ENCODE data around the gene TP53BP2. TPM values are rescaled to one million over a fixed set of nuclear protein-coding genes. Genes with fewer than 3 reads are reported as not detected.
A peak's percentile ranks its signal among the peaks of the same experiment; 100 is the strongest.
"Not testable (repeated sequence)": the region's sequence is repeated elsewhere in the genome, so short reads cannot be mapped to it uniquely, and the experiment has no call there.

TP53BP2 gene
- total and polyA plus RNA-seq, 2 experiments from 2014 or later = 31.6 to 57.8 TPM

GRCh38 chr1:223738465-223739365 lies 107.0 kb downstream of the TP53BP2 start:
- DNase-seq (ENCODE audit: low spot score) = peak; percentile 80
- Histone ChIP-seq H3K27me3 (no peaks in the 10 kb centered on the region), H2AFZ (no peak overlapping the region), H4K20me1 (ENCODE audit: insufficient read depth, poor library complexity, severe bottlenecking) (no peaks in the 10 kb centered on the region), H3K9me2 (replicated peaks; ENCODE audit: insufficient read depth) (no peaks in the 10 kb centered on the region), H3K36me3 (replicated peaks; ENCODE audit: insufficient read depth, low read depth) (no peaks in the 10 kb centered on the region), H3K9me3 (ENCODE audit: low read depth) (no peaks in the 10 kb centered on the region), H3K4me2 (peak overlapping the region; percentile 53), H3K4me3 (no peak overlapping the region), H3K4me1 (ENCODE audit: insufficient read depth) (peaks cover 47% of the 10 kb centered on the region), H3K27ac (peak overlapping the region; percentile 84), H3K79me2 (peaks cover 41% of the 10 kb centered on the region)
- 57% methylated on average over 14 of the region's 14 CpGs for WGBS (ENCODE audit: low lambda C conversion rate, missing lambda C conversion rate)
- TF ChIP-seq CTCF (IDR thresholded peaks at IDR 0.05; ENCODE audit: poor library complexity) (no peak), EZH2phosphoT487 (IDR thresholded peaks at IDR 0.05; ENCODE audit: low read depth, severe bottlenecking, unreplicated experiment) (no peak)

GRCh38 chr1:223737342-223737741 lies 108.4 kb downstream of the TP53BP2 start:
- Histone ChIP-seq H3K79me2 (peaks cover 36% of the 10 kb centered on the region), H3K4me1 (ENCODE audit: insufficient read depth) (peaks cover 60% of the 10 kb centered on the region), H3K36me3 (replicated peaks; ENCODE audit: insufficient read depth, low read depth) (no peaks in the 10 kb centered on the region), H3K27ac (peak overlapping the region; percentile 59), H3K9me2 (replicated peaks; ENCODE audit: insufficient read depth) (no peaks in the 10 kb centered on the region), H3K4me2 (no peak overlapping the region), H4K20me1 (ENCODE audit: insufficient read depth, poor library complexity, severe bottlenecking) (no peaks in the 10 kb centered on the region), H2AFZ (no peak overlapping the region), H3K9me3 (ENCODE audit: low read depth) (no peaks in the 10 kb centered on the region), H3K4me3 (no peak overlapping the region), H3K27me3 (no peaks in the 10 kb centered on the region)
- 65% methylated on average over 7 of the region's 7 CpGs for WGBS (ENCODE audit: low lambda C conversion rate, missing lambda C conversion rate)
- TF ChIP-seq CTCF (IDR thresholded peaks at IDR 0.05; ENCODE audit: poor library complexity) (no peak), EZH2 (IDR thresholded peaks at IDR 0.05; ENCODE audit: borderline replicate concordance) (no peak), EZH2phosphoT487 (IDR thresholded peaks at IDR 0.05; ENCODE audit: low read depth, severe bottlenecking, unreplicated experiment) (no peak)
- no peak for DNase-seq (ENCODE audit: low spot score)

- Histone ChIP-seq H3K79me2 (peaks cover 35% of the 10 kb centered on the region), H3K4me1 (ENCODE audit: insufficient read depth) (peaks cover 67% of the 10 kb centered on the region), H3K27ac (peak overlapping the region; percentile 59)
- 89% methylated on average over 5 of the region's 5 CpGs for WGBS (ENCODE audit: low lambda C conversion rate, missing lambda C conversion rate)
- H2AFZ ChIP-seq; H3K9me3 ChIP-seq (ENCODE audit: low read depth); H3K9me2 ChIP-seq (replicated peaks; ENCODE audit: insufficient read depth); DNase-seq (ENCODE audit: low spot score); H3K4me3 ChIP-seq; H3K27me3 ChIP-seq; H3K4me2 ChIP-seq; H3K36me3 ChIP-seq (replicated peaks; ENCODE audit: insufficient read depth, low read depth); H4K20me1 ChIP-seq (ENCODE audit: insufficient read depth, poor library complexity, severe bottlenecking): not testable (repeated sequence)
Observed at GRCh38 chr1:223736638-223737037, 109.1 kb downstream of the TP53BP2 start.
